ENCODE measurements around the gene MAK.

DNA sequence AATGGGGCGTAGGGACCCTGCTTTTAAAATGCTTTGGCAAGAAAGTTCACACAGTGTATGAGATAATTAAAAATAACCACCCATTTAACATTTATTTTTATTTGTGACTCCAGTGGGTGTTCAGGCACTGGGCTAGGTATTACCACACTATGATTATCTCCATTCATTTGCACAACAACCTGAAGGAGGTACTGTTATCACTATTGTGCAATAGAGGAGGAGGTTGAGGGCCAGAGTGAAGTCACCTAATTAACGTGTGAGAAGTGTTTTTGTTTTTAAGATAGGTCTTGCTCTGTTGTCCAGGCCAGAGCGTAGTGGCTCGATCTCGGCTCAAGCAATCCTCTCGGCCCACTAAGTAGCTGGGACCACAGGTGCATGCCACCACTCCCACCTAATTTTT lies 29.2 kb downstream of the MAK start:
- TF ChIP-seq, protein P1, sequence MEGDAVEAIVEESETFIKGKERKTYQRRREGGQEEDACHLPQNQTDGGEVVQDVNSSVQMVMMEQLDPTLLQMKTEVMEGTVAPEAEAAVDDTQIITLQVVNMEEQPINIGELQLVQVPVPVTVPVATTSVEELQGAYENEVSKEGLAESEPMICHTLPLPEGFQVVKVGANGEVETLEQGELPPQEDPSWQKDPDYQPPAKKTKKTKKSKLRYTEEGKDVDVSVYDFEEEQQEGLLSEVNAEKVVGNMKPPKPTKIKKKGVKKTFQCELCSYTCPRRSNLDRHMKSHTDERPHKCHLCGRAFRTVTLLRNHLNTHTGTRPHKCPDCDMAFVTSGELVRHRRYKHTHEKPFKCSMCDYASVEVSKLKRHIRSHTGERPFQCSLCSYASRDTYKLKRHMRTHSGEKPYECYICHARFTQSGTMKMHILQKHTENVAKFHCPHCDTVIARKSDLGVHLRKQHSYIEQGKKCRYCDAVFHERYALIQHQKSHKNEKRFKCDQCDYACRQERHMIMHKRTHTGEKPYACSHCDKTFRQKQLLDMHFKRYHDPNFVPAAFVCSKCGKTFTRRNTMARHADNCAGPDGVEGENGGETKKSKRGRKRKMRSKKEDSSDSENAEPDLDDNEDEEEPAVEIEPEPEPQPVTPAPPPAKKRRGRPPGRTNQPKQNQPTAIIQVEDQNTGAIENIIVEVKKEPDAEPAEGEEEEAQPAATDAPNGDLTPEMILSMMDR (IDR thresholded peaks at IDR 0.05; ENCODE audit: poor library complexity): no peak
- no peak for TF ChIP-seq EZH2 (IDR thresholded peaks at IDR 0.05; ENCODE audit: borderline replicate concordance)
